ENCODE measurements around the gene GBGT1.

DNA sequence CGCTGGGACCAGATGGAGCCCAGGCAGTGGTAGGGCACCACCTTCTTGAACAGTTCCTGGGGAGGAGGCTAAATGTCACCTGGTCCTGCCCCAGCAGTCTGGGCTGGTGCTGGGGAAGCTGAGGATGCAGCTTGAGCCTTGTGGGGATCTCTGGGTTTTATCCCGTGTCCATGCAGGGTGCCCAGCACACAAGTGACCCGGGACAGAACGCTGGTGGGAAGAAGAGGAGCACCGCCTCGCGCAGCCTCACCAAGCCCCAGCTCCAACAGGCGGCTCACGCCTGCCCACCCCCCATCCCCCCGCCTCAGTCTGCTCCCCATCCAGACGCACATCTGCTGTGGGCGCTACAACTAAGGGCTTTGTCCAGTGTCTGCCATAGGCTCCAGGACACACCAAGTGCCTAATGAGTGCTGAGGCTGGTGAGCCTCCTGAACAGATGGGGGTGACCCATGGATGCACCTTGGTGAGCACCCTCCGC is 56.4 kb downstream of the GBGT1 start:
- TF ChIP-seq, protein P1, sequence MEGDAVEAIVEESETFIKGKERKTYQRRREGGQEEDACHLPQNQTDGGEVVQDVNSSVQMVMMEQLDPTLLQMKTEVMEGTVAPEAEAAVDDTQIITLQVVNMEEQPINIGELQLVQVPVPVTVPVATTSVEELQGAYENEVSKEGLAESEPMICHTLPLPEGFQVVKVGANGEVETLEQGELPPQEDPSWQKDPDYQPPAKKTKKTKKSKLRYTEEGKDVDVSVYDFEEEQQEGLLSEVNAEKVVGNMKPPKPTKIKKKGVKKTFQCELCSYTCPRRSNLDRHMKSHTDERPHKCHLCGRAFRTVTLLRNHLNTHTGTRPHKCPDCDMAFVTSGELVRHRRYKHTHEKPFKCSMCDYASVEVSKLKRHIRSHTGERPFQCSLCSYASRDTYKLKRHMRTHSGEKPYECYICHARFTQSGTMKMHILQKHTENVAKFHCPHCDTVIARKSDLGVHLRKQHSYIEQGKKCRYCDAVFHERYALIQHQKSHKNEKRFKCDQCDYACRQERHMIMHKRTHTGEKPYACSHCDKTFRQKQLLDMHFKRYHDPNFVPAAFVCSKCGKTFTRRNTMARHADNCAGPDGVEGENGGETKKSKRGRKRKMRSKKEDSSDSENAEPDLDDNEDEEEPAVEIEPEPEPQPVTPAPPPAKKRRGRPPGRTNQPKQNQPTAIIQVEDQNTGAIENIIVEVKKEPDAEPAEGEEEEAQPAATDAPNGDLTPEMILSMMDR (IDR thresholded peaks at IDR 0.05; ENCODE audit: poor library complexity) = no peak
- TF ChIP-seq EZH2phosphoT487 (IDR thresholded peaks at IDR 0.05; ENCODE audit: low read depth, severe bottlenecking, unreplicated experiment) = no peak

Measured in hepatocyte (in vitro differentiated cells).